ENCODE results near the gene KRT24.
"Not testable (repeated sequence)": the region's sequence is repeated elsewhere in the genome, so short reads cannot be mapped to it uniquely, and the experiment has no call there.

The KRT24 gene

GRCh38 chr17:40703652-40704051 lies at the start of gene KRT24:
Gene KRT24, minus strand, starts transcription at chr17:40703752. Its CDS starts 59 bp downstream, at chr17:40703693.
- no peak for DNase-seq

DNA sequence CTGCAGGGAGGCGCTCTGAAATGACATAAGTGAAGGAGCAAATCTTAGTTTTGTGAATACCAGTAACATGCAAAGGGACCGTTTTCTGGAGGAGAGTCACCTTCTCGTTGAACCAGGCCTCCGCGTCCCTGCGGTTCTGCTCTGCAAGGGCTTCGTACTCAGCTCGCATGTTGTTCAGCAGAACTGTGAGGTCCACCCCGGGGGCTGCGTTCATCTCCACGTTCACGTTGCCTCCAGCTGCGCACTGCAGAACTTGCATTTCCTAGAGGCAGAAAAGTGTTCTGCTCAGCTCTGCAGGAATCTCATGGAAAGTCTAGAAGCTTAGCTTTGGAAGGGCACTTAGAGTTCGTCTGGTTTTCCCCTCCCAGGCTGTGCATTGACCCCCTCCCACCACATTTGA lies 47.5 kb upstream of the KRT24 start:
- no peak for DNase-seq

DNA sequence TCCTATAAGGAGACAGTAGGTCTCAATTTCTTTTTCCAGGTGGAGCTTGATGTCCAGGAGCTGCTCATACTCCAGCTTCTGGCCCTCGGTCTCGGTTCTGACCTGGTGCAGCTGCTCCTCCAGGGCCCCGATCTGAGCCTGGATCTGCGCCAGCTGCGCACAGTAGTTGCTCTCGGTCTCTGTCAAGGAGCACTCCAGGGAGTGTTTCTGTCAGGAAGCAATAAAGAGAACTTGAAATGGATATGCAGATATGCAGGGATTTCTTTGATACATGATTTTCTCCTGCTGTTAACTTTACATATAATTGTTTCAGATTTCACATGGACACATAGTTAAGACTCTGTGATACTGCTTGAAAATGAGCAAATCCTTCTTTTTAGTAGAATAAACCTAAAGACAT lies 46.8 kb upstream of the KRT24 start:
- no peak for DNase-seq

DNA sequence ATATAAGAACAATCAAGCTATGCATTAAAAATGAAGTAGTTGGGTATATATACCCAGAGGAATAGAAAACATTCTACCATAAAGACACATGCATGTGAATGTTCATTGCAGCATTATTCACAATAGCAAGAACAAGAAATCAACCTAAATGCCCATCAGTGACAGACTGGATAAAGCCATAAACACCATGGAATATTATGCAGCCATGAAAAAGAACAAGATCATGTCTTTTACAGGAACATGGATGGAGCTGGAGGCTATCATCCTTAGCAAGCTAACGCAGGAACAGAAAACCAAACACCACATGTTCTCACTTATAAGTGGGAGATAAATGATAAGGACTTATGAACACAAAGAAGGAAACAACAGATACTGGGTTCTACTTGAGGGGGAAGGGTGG lies 45.1 kb upstream of the KRT24 start:
- not testable (repeated sequence) for DNase-seq

GRCh38 chr17:40738553-40738952 lies 35.0 kb upstream of the KRT24 start:
- no peak for DNase-seq

GRCh38 chr17:40735016-40735415 lies 31.5 kb upstream of the KRT24 start:
- no peak for DNase-seq

DNA sequence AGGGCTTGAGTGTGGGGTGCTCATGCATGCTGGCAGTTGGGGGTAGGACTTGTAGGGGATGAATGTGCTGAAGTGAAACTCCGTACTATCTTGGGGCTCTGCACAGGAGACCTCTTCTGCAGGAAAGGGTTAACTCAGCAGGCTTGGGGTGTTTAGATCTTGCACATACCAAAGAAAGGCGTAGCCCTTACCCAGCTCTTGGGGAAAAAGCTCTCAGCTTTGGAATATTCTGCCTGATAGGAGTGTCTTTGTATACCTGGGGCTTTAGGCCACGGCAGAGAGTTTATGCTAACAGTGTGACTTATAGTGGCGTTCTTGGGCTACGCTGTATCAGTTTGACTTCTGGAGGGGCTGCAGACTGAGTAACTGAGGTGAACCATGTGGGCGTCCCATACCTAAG lies 30.5 kb upstream of the KRT24 start:
- DNase-seq: no peak

- no peak for DNase-seq
Observed at GRCh38 chr17:40730970-40731369, 27.4 kb upstream of the KRT24 start.

DNA sequence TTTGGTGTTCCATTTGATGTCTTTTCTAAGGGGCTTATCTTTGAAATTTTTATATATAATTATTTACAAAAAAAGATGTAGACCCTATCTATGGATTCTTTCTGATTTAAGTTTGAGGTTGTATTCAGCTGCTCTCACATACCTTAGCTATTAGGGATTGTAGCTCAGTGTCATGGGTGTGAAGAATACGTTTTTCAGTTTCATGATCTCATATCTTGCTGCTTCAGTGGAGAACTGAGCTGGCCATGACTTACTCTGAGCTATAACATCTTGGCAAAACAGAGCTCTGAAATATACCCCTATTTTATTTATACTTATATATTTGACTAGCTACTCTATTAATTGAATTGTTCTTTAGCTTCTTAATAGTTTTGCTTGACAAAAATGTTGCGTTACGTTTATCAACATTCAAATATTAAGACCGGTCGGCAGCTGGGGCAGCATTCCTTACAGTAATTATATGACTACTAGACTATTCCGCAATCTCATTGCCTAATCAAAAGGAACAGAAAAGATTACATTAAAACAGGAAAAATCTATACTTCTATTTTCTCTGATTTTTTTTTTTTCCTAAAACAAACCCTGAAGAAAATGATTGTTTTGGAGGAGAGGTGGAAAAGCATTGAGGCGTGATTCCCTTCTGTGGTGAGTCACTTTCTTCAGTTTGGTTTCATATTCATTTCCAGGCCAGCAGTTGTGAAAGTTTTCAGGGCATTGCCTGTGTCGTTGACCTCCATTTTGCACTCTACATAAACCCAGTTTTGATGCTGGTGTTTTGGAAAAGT lies 24.1 kb upstream of the KRT24 start:
- no peak for DNase-seq

- DNase-seq: no peak
Observed at GRCh38 chr17:40726919-40727318, 23.4 kb upstream of the KRT24 start.

- no peak for DNase-seq
Observed at GRCh38 chr17:40724656-40725055, 21.1 kb upstream of the KRT24 start.

GRCh38 chr17:40722241-40722640 lies 18.7 kb upstream of the KRT24 start:
- DNase-seq: no peak

DNA sequence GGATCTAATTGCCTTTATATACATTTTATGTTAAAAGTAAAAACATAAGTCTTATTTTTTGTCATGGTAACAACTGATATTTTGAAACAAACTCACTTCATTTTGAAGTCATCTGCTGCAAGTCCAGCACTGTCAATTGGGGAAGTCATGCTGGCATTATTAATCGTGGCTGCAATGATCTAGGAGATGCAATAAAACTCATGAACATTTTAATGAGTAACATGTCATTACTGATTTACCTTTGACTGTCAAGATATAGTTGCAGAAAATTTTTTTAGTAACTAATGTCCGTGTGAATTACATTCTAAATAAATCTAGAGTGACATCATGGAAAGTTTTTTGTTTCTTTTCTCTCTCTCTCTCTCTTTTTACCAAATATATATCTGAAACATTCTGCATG lies 17.3 kb upstream of the KRT24 start:
- DNase-seq: no peak

DNA sequence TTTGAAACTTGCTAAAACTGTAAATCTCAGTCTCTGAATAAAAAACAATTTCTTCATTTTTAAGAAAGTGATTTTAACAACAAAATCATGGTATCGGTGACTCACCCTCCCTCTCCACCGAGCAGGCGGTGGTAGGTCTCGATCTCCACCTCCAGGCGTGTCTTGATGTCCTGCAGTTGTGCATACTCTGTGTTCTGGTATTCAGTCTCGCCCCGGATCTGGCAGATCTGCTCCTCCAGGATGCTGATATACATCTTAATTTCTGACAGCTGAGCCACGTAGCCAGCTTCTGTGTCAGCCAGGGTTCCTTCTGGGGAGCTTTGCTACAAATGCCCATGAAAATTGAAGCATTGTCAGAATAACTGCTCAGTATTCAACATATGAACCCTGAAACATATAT lies 15.4 kb upstream of the KRT24 start:
- DNase-seq: no peak

DNA sequence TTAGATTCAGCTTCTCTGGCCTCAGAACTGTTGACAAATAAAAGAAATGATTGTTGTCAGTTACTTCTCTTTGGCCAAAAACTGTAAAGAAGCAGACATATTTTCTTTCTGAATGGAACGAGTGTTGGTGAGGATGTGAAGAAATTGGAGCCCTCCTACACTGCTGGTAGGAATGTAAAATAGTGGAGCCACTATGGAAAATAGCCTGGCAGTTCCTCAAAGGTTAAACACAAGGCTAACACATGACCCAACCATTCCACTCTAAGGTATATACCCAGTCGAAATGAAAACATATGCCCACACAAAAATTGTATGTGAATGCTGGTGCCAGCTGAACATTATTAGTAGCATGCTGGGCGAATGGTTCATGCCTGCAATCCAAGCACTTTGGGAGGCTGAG lies 14.2 kb upstream of the KRT24 start:
- no peak for DNase-seq

DNA sequence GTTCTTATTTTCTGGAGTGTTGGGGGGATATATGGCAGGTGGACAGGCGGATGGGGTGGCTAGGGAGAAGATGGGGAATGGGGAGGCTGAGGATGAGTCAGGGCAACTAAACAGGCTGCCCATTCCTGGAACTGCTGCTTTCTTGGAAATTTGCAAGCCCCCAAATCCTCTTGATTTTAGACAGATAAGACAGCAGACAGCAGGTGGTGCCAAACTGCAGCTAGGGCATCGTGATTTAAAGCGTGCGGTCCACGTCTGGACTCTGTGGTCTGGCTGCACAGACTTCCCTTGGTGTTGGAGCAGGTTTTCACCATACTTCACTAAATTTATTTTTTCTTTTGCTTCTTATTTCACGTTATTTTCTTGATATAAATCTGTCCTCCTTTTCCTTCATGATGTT lies 10.9 kb upstream of the KRT24 start:
- DNase-seq: no peak

DNA sequence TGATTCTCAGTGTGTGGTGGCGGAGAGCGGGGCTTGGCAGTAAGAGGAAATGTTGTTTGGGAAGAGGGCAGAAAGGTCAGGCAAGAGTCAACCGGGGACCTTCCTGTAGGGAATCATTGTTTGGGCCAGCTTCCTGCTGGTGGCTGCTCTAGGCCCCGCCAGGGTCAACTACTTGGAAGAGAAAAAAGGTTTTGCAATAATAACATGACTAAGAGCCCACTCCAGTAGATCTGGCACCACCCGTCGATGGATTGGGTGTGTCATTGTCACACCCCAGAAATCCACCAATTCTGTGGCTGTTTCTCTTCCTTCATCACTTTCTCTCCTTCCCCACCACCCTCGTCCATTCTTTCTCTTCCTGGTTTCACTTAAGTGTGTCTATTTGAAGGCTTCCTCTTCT lies 4.2 kb upstream of the KRT24 start:
- DNase-seq: no peak

DNA sequence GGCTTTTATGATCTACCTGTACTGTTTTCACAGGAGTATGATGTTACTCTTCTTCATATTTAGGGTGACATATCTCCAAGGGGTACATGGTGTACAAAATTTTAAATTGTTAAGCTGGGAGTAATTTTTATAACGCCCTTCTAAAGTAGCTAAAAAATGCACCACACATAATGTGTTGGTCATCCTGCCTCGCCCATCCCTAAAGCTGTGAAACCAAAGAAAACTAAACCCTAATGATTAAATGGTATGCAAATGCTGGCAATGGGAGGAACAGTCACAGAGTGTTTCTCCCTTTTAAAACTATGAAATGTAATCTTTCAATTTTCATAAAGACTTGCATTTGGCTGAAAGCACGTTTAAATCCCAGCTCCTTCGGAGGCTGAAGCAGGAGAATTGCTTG lies 2.0 kb upstream of the KRT24 start:
- no peak for DNase-seq

GRCh38 chr17:40702271-40702670 lies 1.3 kb downstream of the KRT24 start:
- no peak for DNase-seq

DNA sequence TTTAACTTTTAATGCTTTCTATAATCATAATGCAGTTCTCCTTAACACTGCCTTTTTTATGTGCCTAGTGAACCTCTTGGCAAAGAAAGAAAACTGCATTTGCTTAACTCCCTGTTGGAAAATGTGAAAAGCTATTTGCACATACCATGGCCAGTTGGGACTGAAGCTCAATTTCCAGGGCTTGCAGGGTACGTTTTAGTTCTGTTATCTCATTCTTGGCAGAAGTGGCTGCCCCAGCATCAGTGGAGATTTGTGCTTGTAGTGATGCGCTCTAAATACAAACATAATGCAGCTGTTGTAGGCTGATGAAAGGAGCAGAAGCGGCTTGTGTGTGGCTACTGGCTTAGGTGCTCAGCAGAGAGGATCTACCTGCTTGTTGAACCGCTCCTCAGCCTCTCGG lies 3.7 kb downstream of the KRT24 start:
- no peak for DNase-seq

DNA sequence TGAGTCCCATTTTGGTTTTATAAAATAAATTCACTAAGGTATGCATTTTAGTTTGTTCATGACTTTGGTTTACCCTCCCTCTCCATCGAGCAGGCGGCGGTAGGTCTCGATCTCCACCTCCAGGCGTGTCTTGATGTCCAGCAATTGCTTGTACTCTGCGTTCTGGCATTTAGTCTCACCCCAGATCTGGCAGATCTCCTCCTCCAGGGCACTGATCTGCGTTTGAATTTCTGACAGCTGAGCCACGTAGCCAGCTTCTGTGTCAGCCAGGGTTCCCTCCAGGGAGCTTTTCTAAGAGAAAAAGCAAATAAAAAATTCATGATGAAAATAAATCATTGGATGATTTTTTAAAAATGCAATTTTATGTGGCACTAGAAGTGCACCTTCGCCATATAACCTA lies 4.2 kb downstream of the KRT24 start:
- no peak for DNase-seq

DNA sequence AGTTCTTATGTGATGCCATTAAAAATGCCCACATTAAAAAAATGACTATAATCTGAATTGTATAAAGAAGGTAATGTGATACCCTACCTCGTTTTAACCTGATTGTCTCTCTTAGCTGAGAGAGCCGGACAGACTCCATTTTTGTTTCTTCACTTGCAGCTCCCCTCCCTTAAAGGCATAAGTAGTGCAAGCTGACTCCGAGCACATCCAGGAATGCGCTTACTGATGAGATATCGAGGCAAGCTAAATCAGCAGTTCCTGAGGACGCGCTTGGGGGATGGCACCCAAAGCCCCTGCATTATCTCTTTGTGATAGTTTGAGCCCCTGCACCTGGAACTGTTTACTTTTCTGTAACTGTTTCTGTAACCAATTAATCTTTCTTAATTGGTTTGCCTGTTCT lies 6.3 kb downstream of the KRT24 start:
- DNase-seq: no peak

DNA sequence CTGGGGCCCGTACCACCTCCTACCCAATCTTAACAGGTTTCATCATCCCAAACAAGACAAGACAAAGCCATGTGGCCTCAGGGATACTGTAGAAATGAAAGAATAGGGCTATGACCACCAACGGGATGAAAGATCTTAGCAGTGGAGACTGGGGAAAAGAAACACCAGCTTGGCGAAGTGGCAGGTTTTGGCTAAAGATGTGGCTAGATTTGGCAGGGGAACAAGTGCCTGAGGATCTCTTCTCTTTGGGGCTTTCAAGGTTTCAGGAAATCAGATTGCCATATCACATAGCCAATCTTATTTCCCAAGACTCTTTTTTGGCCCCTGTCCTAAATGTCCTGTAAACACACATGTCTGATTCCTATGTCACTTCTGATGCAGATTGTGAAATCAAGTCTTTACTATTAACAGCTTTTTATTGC lies 6.9 kb downstream of the KRT24 start:
- DNase-seq: no peak

- no peak for DNase-seq
Observed at GRCh38 chr17:40695874-40696472, 7.6 kb downstream of the KRT24 start.

DNA sequence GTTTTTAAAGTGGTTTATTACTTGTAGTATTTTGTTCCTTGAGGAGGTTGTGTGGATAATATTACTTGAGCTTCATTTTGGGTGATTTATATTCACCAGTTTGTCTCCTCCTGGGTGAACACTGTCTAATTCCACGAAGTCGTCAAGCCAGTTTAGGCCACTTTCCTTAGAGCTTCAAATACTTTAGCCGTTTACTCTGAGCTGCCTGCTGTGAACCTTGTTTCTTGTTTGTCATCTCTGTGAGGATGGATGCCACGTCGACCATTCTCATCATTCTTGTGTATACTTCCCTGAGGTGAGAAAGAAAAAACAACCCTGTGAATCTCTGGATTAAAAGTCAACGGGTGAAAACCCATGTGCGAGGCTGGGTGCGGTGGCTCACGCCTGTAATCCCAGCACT lies 9.0 kb downstream of the KRT24 start:
- no peak for DNase-seq

Data from NK-92 treated with Interleukin-12 subunit alpha and Interleukin-12 subunit beta, amount 100 ng/mL, for 24 hours (cell line).